B cell (primary cell): ENCODE data around the gene ATAT1. TPM values are rescaled to one million over a fixed set of nuclear protein-coding genes. Genes with fewer than 3 reads are reported as not detected.

Source experiments
- ATAC-seq: fragments of 200-7000 bp; cut with Tn5 transposase; one replicate; pipeline ENCODE4 v1.10.0; 2021; ENCODE audit warnings: low read depth, mild to moderate bottlenecking, moderate number of reproducible peaks, moderate library complexity
- CTCF ChIA-PET: fragments of 350-600 bp; sonication (Branson Sonifier 250); formaldehyde crosslinking; loops from one replicate; lab custom pipeline; 2021; ENCODE audit warnings: antibody characterized with exemption, inconsistent platforms; lab: Charles Lee
- POLR2A ChIA-PET: fragments of 350-600 bp; sonication (Branson Sonifier 250); formaldehyde crosslinking; loops from one replicate; lab custom pipeline; 2021; ENCODE audit warnings: antibody characterized with exemption; lab: Charles Lee
- DNase-seq: peaks from one replicate; pipeline ENCODE4 v3.0.0; 2013
- H2AFZ ChIP-seq: 2 replicates; pipeline ENCODE4 v1.6.1; 2012; ENCODE audit warnings: mild to moderate bottlenecking, low read depth, low read length; ENCODE audit not compliant: insufficient read depth, poor library complexity, severe bottlenecking
- H3K27ac ChIP-seq, 2 donors: 1 replicate in 1 of 2; 2 replicates in 1 of 2; pipeline ENCODE4 v1.5.1; 2012 to 2013; ENCODE audit warnings: low read length in 2 of 2, mild to moderate bottlenecking in 2 of 2, moderate library complexity in 1 of 2
- H3K27me3 ChIP-seq, 4 experiments: fragments of 200-600 bp in 1 of 4; sonication (generic) in 1 of 4; replicated peaks in 1 of 4; 1 replicate in 2 of 4; 2 replicates in 2 of 4; pipeline versions ENCODE4 v1.6.1 to v1.7.0; 2013 to 2016; ENCODE audit warnings: low read length in 3 of 4, mild to moderate bottlenecking in 2 of 4, mixed read lengths in 1 of 4, moderate library complexity in 1 of 4; ENCODE audit not compliant: insufficient read depth in 4 of 4, control insufficient read depth in 3 of 4; ENCODE audit errors: control extremely low read depth in 1 of 4
- H3K36me3 ChIP-seq, 2 experiments: replicated peaks in 1 of 2; 1 replicate in 1 of 2; 2 replicates in 1 of 2; pipeline versions ENCODE4 v1.6.1 to v1.7.1; 2013; ENCODE audit warnings: low read length in 1 of 2; ENCODE audit not compliant: insufficient read depth in 2 of 2, control insufficient read depth in 1 of 2; ENCODE audit errors: control extremely low read depth in 1 of 2, extremely low read depth in 1 of 2
- H3K4me1 ChIP-seq, 2 donors: fragments of 200-600 bp in 1 of 2; sonication (generic) in 1 of 2; 1 replicate in 1 of 2; 2 replicates in 1 of 2; pipeline versions ENCODE4 v1.5.1 to v1.6.1; 2013 to 2017; ENCODE audit warnings: low read length in 2 of 2; ENCODE audit not compliant: control insufficient read depth in 2 of 2, insufficient read depth in 2 of 2
- H3K4me2 ChIP-seq: replicated peaks from 2 replicates; pipeline ENCODE3; 2012; ENCODE audit warnings: mild to moderate bottlenecking, low read depth, low read length; ENCODE audit not compliant: poor library complexity, severe bottlenecking
- H3K4me3 ChIP-seq, 5 experiments: fragments of 200-600 bp in 1 of 5; sonication (generic) in 1 of 5; 1 replicate in 3 of 5; 2 replicates in 2 of 5; pipeline versions ENCODE4 v1.5.1 to v1.7.0; 2011 to 2016; ENCODE audit warnings: low read length in 4 of 5, mild to moderate bottlenecking in 4 of 5, low read depth in 2 of 5, control low read depth in 1 of 5, moderate library complexity in 1 of 5; ENCODE audit not compliant: insufficient read depth in 1 of 5; ENCODE audit errors: control extremely low read depth in 1 of 5, extremely low read depth in 1 of 5
- H3K79me2 ChIP-seq: fragments of 200-600 bp; sonication (generic); one replicate; pipeline ENCODE4 v1.6.0; 2016; ENCODE audit warnings: low read length; ENCODE audit not compliant: control insufficient read depth, insufficient read depth
- H3K9ac ChIP-seq: fragments of 200-600 bp; sonication (generic); 2 replicates; pipeline ENCODE4 v1.6.1; 2017; ENCODE audit warnings: mild to moderate bottlenecking, low read length, moderate library complexity
- H3K9me3 ChIP-seq, 3 donors: one replicate each; pipeline versions ENCODE4 v1.6.1 to v1.7.1; 2013; ENCODE audit warnings: low read length in 2 of 3; ENCODE audit not compliant: control insufficient read depth in 2 of 3, insufficient read depth in 1 of 3; ENCODE audit errors: control extremely low read depth in 1 of 3
- H4K20me1 ChIP-seq: 2 replicates; pipeline ENCODE4 v1.6.0; 2012; ENCODE audit warnings: mild to moderate bottlenecking, low read length; ENCODE audit not compliant: insufficient read depth, control insufficient read depth, poor library complexity, severe bottlenecking
- H3K27ac Mint-ChIP-seq: one replicate; pipeline ENCODE4 v1.8.0; 2021; ENCODE audit warnings: mixed read lengths
- H3K27me3 Mint-ChIP-seq: one replicate; pipeline ENCODE4 v1.8.0; 2021; ENCODE audit warnings: mixed read lengths
- H3K4me1 Mint-ChIP-seq: one replicate; pipeline ENCODE4 v1.8.0; 2021; ENCODE audit warnings: mixed read lengths
- H3K4me3 Mint-ChIP-seq: one replicate; pipeline ENCODE4 v1.8.0; 2021; ENCODE audit warnings: mixed read lengths
- H3K9me3 Mint-ChIP-seq: one replicate; pipeline ENCODE4 v1.8.0; 2022; ENCODE audit warnings: mixed read lengths; ENCODE audit not compliant: insufficient read depth
- EZH2 ChIP-seq: IDR thresholded peaks from 2 replicates; pipeline ENCODE4 v1.6.1; 2012; ENCODE audit warnings: borderline replicate concordance, low read depth, mild to moderate bottlenecking, moderate library complexity, low read length; ENCODE audit not compliant: insufficient read depth, poor library complexity, severe bottlenecking
- WGBS: methylation state at CpG from one replicate; pipeline ENCODE4 v1.1.5; 2013; ENCODE audit warnings: missing lambda C conversion rate; ENCODE audit not compliant: insufficient coverage; 5-methylcytosine and 5-hydroxymethylcytosine counted together
- intact Hi-C: fragments of 100-400 bp; cut with micrococcal nuclease; formaldehyde crosslinking; loops from one replicate; pipeline ENCODE4 v1.10.0; 2022
- polyA plus RNA-seq: library from polyadenylated mRNA; depleted of rRNA; stranded (reverse); fragments of >200 nt; gene quantifications from 2 replicates; pipeline ENCODE4 v1.2.3, GENCODE V29; 2012
- total RNA-seq, 2 donors: library from RNA; stranded (reverse); fragments of 120-200 nt in 1 of 2; gene quantifications; 1 replicate in 1 of 2; 2 replicates in 1 of 2; pipeline versions ENCODE4 v1.2.3 to v1.2.4, GENCODE V29; 2013 to 2022
- TF ChIP-seq, protein P1 (sequence below): fragments of 200-600 bp; IDR thresholded peaks from one replicate; pipeline ENCODE4 v1.8.0; 2022; ENCODE audit warnings: antibody characterized with exemption, mild to moderate bottlenecking

Gene ATAT1
- total and polyA plus RNA-seq, 2 donors (not counting 1 experiment from before 2014, with no cell fraction given) = 15.7 to 21.5 TPM

DNA sequence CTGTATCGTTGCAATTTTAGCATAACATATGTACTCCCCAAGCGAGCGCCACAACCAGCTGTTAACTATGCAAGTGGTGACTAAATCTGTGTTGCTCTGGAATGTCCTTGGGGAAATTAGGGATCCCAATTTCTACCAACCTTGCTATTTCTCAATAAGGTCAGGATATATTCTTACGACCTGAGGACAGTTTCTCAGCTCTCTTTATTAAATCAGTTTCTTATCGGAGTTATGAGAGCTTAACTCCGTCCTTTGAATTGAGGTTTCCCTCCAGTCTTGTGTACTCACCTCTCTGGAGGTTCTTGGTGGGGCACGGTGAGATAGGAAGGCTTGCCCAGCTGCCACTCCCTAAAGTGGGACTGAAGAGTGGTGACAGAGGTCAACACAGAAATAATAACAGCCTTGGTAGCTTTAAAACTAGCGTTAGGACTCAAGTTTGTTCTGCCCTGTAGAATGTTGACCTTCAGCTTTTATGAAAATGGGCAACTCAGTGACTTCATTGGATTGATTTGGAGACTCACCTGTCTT, 8.3 kb upstream of the ATAT1 start:
- Histone ChIP-seq H3K4me1 (peaks cover 22 to 27% of the 10 kb centered on the region in 2 donors), H3K9ac (peak overlapping the region; percentile 100), H2AFZ (peak overlapping the region; percentile 82), H3K27ac (peak overlapping the region; percentile 99), H3K27me3 (no peaks in the 10 kb centered on the region), H3K4me3 (peak overlapping the region; percentile 77 to 98 (median 94)), H3K9me3 (no peaks in the 10 kb centered on the region), H4K20me1 (no peaks in the 10 kb centered on the region), H3K4me2 (peak overlapping the region; percentile 72), H3K36me3 (peaks cover 9 to 52% of the 10 kb centered on the region in 2 experiments), H3K79me2 (peaks cover 71% of the 10 kb centered on the region)
- DNase-seq = no peak
- POLR2A ChIA-PET = interaction anchor here (0.6 to 2.0 kb wide), 13 partner anchors 8 to 502 kb away, joined by 3 to 12 read pairs (median 8); partner anchors contain the start of genes ABCF1, ATAT1, GNL1 and MDC1
- Mint-ChIP-seq H3K4me1 (peaks cover 27% of the 10 kb centered on the region), H3K4me3 (peak overlapping the region; percentile 92), H3K9me3 (no peaks in the 10 kb centered on the region), H3K27ac (peak overlapping the region; percentile 100), H3K27me3 (no peaks in the 10 kb centered on the region)
- 40% methylated on average over 1 of the region's 8 CpGs for WGBS
- intact Hi-C loops = loop anchor here (5.0 to 10.0 kb wide), 2 partner anchors 289 to 736 kb away; partner anchors contain the start of genes GTF2H4 and HLA-B
- no peak for ATAC-seq
- TF ChIP-seq, protein P1, sequence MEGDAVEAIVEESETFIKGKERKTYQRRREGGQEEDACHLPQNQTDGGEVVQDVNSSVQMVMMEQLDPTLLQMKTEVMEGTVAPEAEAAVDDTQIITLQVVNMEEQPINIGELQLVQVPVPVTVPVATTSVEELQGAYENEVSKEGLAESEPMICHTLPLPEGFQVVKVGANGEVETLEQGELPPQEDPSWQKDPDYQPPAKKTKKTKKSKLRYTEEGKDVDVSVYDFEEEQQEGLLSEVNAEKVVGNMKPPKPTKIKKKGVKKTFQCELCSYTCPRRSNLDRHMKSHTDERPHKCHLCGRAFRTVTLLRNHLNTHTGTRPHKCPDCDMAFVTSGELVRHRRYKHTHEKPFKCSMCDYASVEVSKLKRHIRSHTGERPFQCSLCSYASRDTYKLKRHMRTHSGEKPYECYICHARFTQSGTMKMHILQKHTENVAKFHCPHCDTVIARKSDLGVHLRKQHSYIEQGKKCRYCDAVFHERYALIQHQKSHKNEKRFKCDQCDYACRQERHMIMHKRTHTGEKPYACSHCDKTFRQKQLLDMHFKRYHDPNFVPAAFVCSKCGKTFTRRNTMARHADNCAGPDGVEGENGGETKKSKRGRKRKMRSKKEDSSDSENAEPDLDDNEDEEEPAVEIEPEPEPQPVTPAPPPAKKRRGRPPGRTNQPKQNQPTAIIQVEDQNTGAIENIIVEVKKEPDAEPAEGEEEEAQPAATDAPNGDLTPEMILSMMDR = no peak
- TF ChIP-seq EZH2 = no peak
- CTCF ChIA-PET = interaction anchor here (0.7 to 2.4 kb wide), 13 partner anchors 8 to 113 kb away, joined by 3 to 9 read pairs (median 4); partner anchors contain the start of gene MDC1

DNA sequence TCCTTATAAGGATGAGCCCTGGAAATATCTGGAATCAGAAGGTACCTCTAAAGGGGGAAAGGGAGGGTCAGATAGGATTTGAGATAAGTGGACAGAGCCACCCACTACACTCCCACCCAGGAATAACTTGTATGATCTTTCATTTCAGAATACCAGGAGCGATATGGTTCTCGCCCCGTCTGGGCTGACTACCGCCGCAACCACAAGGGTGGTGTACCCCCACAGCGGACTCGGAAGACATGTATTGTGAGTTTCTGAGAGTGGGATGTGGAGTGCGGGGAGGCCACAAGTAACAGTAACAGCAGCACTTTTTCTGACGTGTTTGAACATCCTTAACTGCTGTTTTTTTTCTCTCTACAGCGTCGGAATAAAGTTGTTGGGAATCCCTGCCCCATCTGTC, 7.1 kb upstream of the ATAT1 start:
- Histone ChIP-seq H3K4me2 (no peak overlapping the region), H3K79me2 (peaks cover 64% of the 10 kb centered on the region), H3K27me3 (no peaks in the 10 kb centered on the region), H3K4me1 (peaks cover 10 to 15% of the 10 kb centered on the region in 2 donors), H3K4me3 (no peak overlapping the region), H3K36me3 (peaks cover 9 to 60% of the 10 kb centered on the region in 2 experiments), H3K9ac (no peak overlapping the region), H3K9me3 (no peaks in the 10 kb centered on the region), H2AFZ (no peak overlapping the region), H4K20me1 (no peaks in the 10 kb centered on the region), H3K27ac (no peak overlapping the region)
- ChIA-PET CTCF (interaction anchor here (2.4 kb wide), 1 partner anchor 59 kb away, joined by 9 read pairs; no protein-coding TSS in a partner anchor), POLR2A (no interaction called here)
- no peak for DNase-seq
- TF ChIP-seq, protein P1 = no peak
- no peak for TF ChIP-seq EZH2
- Mint-ChIP-seq H3K4me1 (peaks cover 16% of the 10 kb centered on the region), H3K27ac (no peak overlapping the region), H3K9me3 (no peaks in the 10 kb centered on the region), H3K4me3 (peak overlapping the region; percentile 92), H3K27me3 (no peaks in the 10 kb centered on the region)
- no peak for ATAC-seq
- 100% methylated on average over 10 of the region's 11 CpGs for WGBS
- intact Hi-C loops = loop anchor here (5.0 to 10.0 kb wide), 2 partner anchors 288 to 735 kb away; partner anchors contain the start of genes GTF2H4 and HLA-B
